IMR-90 (cell line): Measurements from ENCODE around the gene MYOM1. TPM values are rescaled to one million over a fixed set of nuclear protein-coding genes. Genes with fewer than 3 reads are reported as not detected.
A peak's percentile ranks its signal among the peaks of the same experiment; 100 is the strongest.

Source experiments
- ATAC-seq: fragments of 200-7000 bp; cut with Tn5 transposase; 2 replicates; pipeline ENCODE4 v1.9.1; 2020; ENCODE audit warnings: low read depth, mild to moderate bottlenecking, moderate library complexity
- BruUV-seq: library from RNA; stranded (reverse); fragments of 400-500 nt; replicated peaks from 2 replicates; lab custom pipeline; 2021; lab: Mats Ljungman, UMichigan
- CTCF ChIA-PET: fragments of 300-600 bp; formaldehyde crosslinking; extraction: SDS; loops from one replicate; lab custom pipeline; 2021; ENCODE audit warnings: antibody characterized with exemption; lab: Yijun Ruan, JAX
- POLR2A ChIA-PET: fragments of 300-600 bp; sonication (Branson Sonifier 250); formaldehyde crosslinking; loops from one replicate; lab custom pipeline; 2022; ENCODE audit warnings: antibody characterized with exemption; ENCODE audit not compliant: unreplicated experiment; lab: Charles Lee
- DNase-seq: peaks from one replicate; pipeline ENCODE4 v3.0.0; 2013
- H2AFZ ChIP-seq: replicated peaks from 2 replicates; pipeline ENCODE3; 2013; ENCODE audit warnings: low read length, mild to moderate bottlenecking; ENCODE audit not compliant: poor library complexity
- H2AK5ac ChIP-seq: 2 replicates; pipeline ENCODE4 v1.6.1; 2013; ENCODE audit warnings: low read depth, low read length, inconsistent platforms
- H2AK9ac ChIP-seq: replicated peaks from 2 replicates; pipeline ENCODE3; 2013; ENCODE audit warnings: mild to moderate bottlenecking, low read depth, low read length, moderate library complexity; ENCODE audit not compliant: poor library complexity
- H2BK120ac ChIP-seq: 2 replicates; pipeline ENCODE4 v1.6.1; 2013; ENCODE audit warnings: low read depth, low read length, inconsistent platforms
- H2BK15ac ChIP-seq: 3 replicates; pipeline ENCODE4 v1.6.1; 2013; ENCODE audit warnings: low read depth, low read length, inconsistent platforms
- H2BK20ac ChIP-seq: 2 replicates; pipeline ENCODE4 v1.6.1; 2013; ENCODE audit warnings: low read depth, mild to moderate bottlenecking, inconsistent platforms, low read length, moderate library complexity
- H2BK5ac ChIP-seq: 2 replicates; pipeline ENCODE4 v1.6.1; 2013; ENCODE audit warnings: mild to moderate bottlenecking, low read depth, low read length, inconsistent platforms; ENCODE audit not compliant: poor library complexity, severe bottlenecking
- H3K14ac ChIP-seq: replicated peaks from 2 replicates; pipeline ENCODE4 v1.6.1; 2013; ENCODE audit warnings: low read depth, low read length, inconsistent platforms
- H3K18ac ChIP-seq: 2 replicates; pipeline ENCODE4 v1.6.1; 2013; ENCODE audit warnings: low read depth, low read length, control low read depth
- H3K23ac ChIP-seq: 2 replicates; pipeline ENCODE4 v1.6.1; 2013; ENCODE audit warnings: low read depth, low read length, inconsistent platforms
- H3K27ac ChIP-seq: 2 replicates; pipeline ENCODE4 v1.5.1; 2013; ENCODE audit warnings: mild to moderate bottlenecking, control low read depth, low read length; ENCODE audit not compliant: insufficient read depth
- H3K27me3 ChIP-seq: 2 replicates; pipeline ENCODE4 v1.6.1; 2013; ENCODE audit warnings: low read length; ENCODE audit not compliant: control insufficient read depth, insufficient read depth
- H3K36me3 ChIP-seq: 2 replicates; pipeline ENCODE4 v1.6.1; 2013; ENCODE audit warnings: low read length, mixed read lengths; ENCODE audit not compliant: control insufficient read depth, insufficient read depth
- H3K4ac ChIP-seq: 2 replicates; pipeline ENCODE4 v1.6.1; 2013; ENCODE audit warnings: low read depth, low read length, inconsistent platforms
- H3K4me1 ChIP-seq: 2 replicates; pipeline ENCODE4 v1.6.1; 2013; ENCODE audit warnings: low read length, mixed read lengths; ENCODE audit not compliant: control insufficient read depth, insufficient read depth
- H3K4me2 ChIP-seq: 2 replicates; pipeline ENCODE4 v1.6.1; 2013; ENCODE audit warnings: low read depth, mild to moderate bottlenecking, control low read depth, low read length, moderate library complexity
- H3K4me3 ChIP-seq: 2 replicates; pipeline ENCODE4 v1.5.1; 2013; ENCODE audit warnings: low read depth, mild to moderate bottlenecking, control low read depth, low read length, moderate library complexity; ENCODE audit not compliant: insufficient read depth
- H3K56ac ChIP-seq: 2 replicates; pipeline ENCODE4 v1.6.1; 2013; ENCODE audit warnings: low read length, inconsistent platforms; ENCODE audit not compliant: insufficient read depth; ENCODE audit errors: extremely low read depth
- H3K79me1 ChIP-seq, 2 experiments: 2 replicates each; pipeline ENCODE4 v1.6.1; 2013; ENCODE audit warnings: low read length in 2 of 2, inconsistent platforms in 1 of 2, low read depth in 1 of 2
- H3K9ac ChIP-seq: 2 replicates; pipeline ENCODE4 v1.6.1; 2013; ENCODE audit warnings: low read depth, low read length, control low read depth
- H3K9me1 ChIP-seq: 2 replicates; pipeline ENCODE4 v1.6.1; 2013; ENCODE audit warnings: low read length, inconsistent platforms; ENCODE audit not compliant: insufficient read depth
- H3K9me3 ChIP-seq: 2 replicates; pipeline ENCODE4 v1.6.1; 2013; ENCODE audit warnings: low read length; ENCODE audit not compliant: control insufficient read depth, insufficient read depth
- H4K20me1 ChIP-seq: 2 replicates; pipeline ENCODE4 v1.6.1; 2013; ENCODE audit warnings: low read length, inconsistent platforms; ENCODE audit not compliant: insufficient read depth
- H4K5ac ChIP-seq: 2 replicates; pipeline ENCODE4 v1.6.1; 2013; ENCODE audit warnings: mild to moderate bottlenecking, low read depth, low read length, control low read depth
- H4K8ac ChIP-seq, 2 experiments: 2 replicates each; pipeline ENCODE4 v1.6.1; 2013; ENCODE audit warnings: low read depth in 2 of 2, low read length in 2 of 2, control low read depth in 1 of 2, inconsistent platforms in 1 of 2
- H4K91ac ChIP-seq: 2 replicates; pipeline ENCODE4 v1.6.1; 2013; ENCODE audit warnings: low read depth, low read length, inconsistent platforms; ENCODE audit not compliant: insufficient read depth
- CEBPB ChIP-seq: IDR thresholded peaks from 2 replicates; pipeline ENCODE4 v1.6.1; 2012; ENCODE audit warnings: low read depth, low read length, improper control_type of control experiment
- MAFK ChIP-seq: IDR thresholded peaks from 2 replicates; pipeline ENCODE4 v1.6.1; 2012; ENCODE audit warnings: low read depth, low read length, improper control_type of control experiment
- RCOR1 ChIP-seq: IDR thresholded peaks from 2 replicates; pipeline ENCODE4 v1.6.1; 2012; ENCODE audit warnings: mild to moderate bottlenecking, low read length, improper control_type of control experiment; ENCODE audit not compliant: insufficient replicate concordance
- SMC3 ChIP-seq: fragments of 150-350 bp; IDR thresholded peaks from 2 replicates; pipeline ENCODE4 v1.6.1; 2016; ENCODE audit warnings: low read depth, mild to moderate bottlenecking, antibody characterized with exemption, low read length, moderate library complexity
- WGBS, 2 experiments: methylation state at CpG; one replicate each; pipeline versions ENCODE4 v1.1.5 to v1.1.7; 2013; ENCODE audit warnings: missing lambda C conversion rate in 2 of 2; ENCODE audit not compliant: insufficient read length in 1 of 2; ENCODE audit errors: extremely low coverage in 2 of 2; 5-methylcytosine and 5-hydroxymethylcytosine counted together
- dilution Hi-C: fragments of 300-500 bp; cut with HindIII; formaldehyde crosslinking; loops from one replicate; pipeline ENCODE4 v1.14.3; 2018; ENCODE audit warnings: low sequenced_read_pairs; ENCODE audit not compliant: unreplicated experiment
- in situ Hi-C: fragments of 300-500 bp; cut with MboI; formaldehyde crosslinking; loops from 3 replicates; pipeline ENCODE4 v1.14.3; 2019; ENCODE audit warnings: low sequenced_read_pairs, inconsistent platforms, mixed read lengths
- intact Hi-C: fragments of 100-400 bp; cut with micrococcal nuclease; formaldehyde crosslinking; loops from 2 replicates; pipeline ENCODE4 v1.10.0; 2022
- polyA plus RNA-seq, 3 experiments: library from polyadenylated mRNA; depleted of rRNA; stranded (reverse); fragments of >200 nt; gene quantifications; 2 replicates each; pipeline ENCODE4 v1.2.3, GENCODE V29; 2012; ENCODE audit warnings: low replicate concordance in 1 of 3
- total RNA-seq: library from RNA; depleted of rRNA; stranded (reverse); fragments of >200 nt; gene quantifications from 2 replicates; pipeline ENCODE4 v1.2.3, GENCODE V29; 2012

MYOM1 gene
- total and polyA plus RNA-seq, 2 of the 4 experiments (the other 2 are of a cell fraction): under 0.01 to 0.10 TPM

GRCh38 chr18:3067722-3068121 is 152.0 kb downstream of the MYOM1 start:
- dilution Hi-C loops (no loop called here), intact Hi-C loops (no loop called here), in situ Hi-C loops (no loop called here)
- no peaks in the 10 kb centered on the region for H3K9me1 ChIP-seq
- no peak overlapping the region for H2AK9ac ChIP-seq
- TF ChIP-seq CEBPB (no peak), SMC3 (no peak), MAFK (no peak), RCOR1 (no peak)
- no peak overlapping the region for H2AK5ac ChIP-seq
- ChIA-PET POLR2A (no interaction called here), CTCF (no interaction called here)
- H3K4me1 ChIP-seq: peaks cover 5% of the 10 kb centered on the region; the same call in 1 of the 2 replicates
- H3K9ac ChIP-seq: no peak overlapping the region
- no peaks in the 10 kb centered on the region for H3K36me3 ChIP-seq
- no peaks in the 10 kb centered on the region for H3K27me3 ChIP-seq
- no peak overlapping the region for H3K56ac ChIP-seq
- no peak overlapping the region for H2BK120ac ChIP-seq
- H3K23ac ChIP-seq: no peak overlapping the region
- no peak overlapping the region for H3K14ac ChIP-seq
- no peaks in the 10 kb centered on the region for H3K79me1 ChIP-seq
- H3K18ac ChIP-seq: no peak overlapping the region
- no peak overlapping the region for H2BK20ac ChIP-seq
- no peak overlapping the region for H2BK15ac ChIP-seq
- H3K27ac ChIP-seq: no peak overlapping the region
- H2AFZ ChIP-seq: no peak overlapping the region
- ATAC-seq (no peak), DNase-seq (no peak)
- BruUV-seq: no TSS peak
- H4K5ac ChIP-seq: no peak overlapping the region
- H2BK5ac ChIP-seq: no peak overlapping the region
- peak overlapping the region; percentile 67 for H3K4me2 ChIP-seq
- 44% methylated on average over 2 of the region's 5 CpGs; no CpG with 5 or more reads in 1 of the 2 experiments for WGBS, 2 experiments
- H3K9me3 ChIP-seq: no peaks in the 10 kb centered on the region
- no peak overlapping the region for H3K4ac ChIP-seq
- H3K4me3 ChIP-seq: no peak overlapping the region
- H4K8ac ChIP-seq: no peak overlapping the region
- H4K20me1 ChIP-seq: no peaks in the 10 kb centered on the region
- H4K91ac ChIP-seq: no peak overlapping the region
